Measurements from ENCODE around the gene WBP2.

The WBP2 gene

DNA sequence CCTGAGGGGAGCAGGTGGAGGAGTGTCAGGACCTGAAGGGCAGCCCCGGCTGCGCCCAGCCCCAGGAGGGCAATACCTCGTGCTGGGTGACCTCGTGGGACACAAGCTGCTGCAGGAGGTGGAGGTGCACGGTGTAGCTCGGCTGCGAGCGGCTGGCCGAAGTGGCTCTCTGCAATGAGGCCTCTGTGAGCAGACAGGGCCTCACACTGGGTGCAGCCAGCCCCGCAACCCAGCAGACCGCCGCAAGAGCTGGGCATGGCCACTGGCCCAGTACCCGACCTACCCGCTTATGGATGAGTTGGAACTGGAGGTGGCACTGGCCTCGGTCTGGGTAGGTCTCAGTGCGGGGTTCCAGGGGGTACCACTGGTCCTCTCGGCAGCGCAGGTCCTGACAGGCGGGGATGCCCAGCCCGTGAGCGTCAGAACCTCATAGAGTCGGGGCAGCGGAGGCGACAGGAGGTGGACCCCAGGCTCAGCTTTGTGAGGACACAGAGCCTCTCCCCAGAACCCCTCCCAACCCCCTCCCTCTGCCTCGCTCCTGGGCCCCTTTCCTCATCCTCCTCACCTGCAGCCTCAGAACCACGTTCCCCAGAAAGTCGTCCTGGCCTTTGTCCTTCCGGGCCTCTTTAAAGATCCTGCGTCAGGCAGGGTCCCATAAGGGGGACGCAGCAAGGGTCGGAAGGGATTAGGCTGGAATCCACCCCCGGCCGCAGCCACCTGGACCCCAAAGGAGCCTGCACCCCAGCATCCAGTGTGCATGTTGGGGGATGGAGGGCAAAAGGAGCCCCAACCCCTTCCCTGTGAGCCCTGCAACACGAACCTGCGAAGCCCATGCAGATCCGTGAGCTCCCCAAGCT, 15.0 kb downstream of the WBP2 start:
- Mint-ChIP-seq H3K4me3 (no peak overlapping the region), H3K27me3 (no peaks in the 10 kb centered on the region), H3K36me3 (peaks cover 5% of the 10 kb centered on the region), H3K4me1 (peaks cover 9% of the 10 kb centered on the region), H3K9me3 (no peaks in the 10 kb centered on the region), H3K27ac (no peak overlapping the region)
- DNase-seq (ENCODE audit: low spot score in 2 of 2) (no peak), ATAC-seq (ENCODE audit: low read depth) (no peak)

DNA sequence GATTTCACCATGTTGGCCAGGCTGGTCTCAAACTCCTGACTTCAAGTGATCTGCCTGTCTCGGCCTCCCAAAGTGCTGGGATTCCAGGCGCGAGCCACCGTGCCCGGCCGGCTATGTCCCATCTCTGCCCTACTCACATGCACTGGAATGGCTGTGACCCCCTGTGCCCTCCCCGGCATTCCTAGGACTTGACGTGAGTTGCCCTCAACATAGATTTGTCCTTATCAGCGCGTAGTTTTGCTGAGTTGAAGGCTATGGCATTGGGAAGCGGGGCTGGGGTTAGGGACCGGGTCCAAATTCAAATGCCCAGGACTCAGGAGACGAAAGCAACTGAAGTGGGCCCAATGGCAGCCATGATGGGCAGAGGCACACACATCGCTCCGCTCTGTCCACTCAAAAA, 16.7 kb downstream of the WBP2 start:
- H3K4me3 Mint-ChIP-seq = no peak overlapping the region
- no peaks in the 10 kb centered on the region for H3K9me3 Mint-ChIP-seq
- H3K4me1 Mint-ChIP-seq = peaks cover 5% of the 10 kb centered on the region
- no peak overlapping the region for H3K27ac Mint-ChIP-seq
- DNase-seq (ENCODE audit: low spot score in 2 of 2) (no peak), ATAC-seq (ENCODE audit: low read depth) (no peak)
- no peaks in the 10 kb centered on the region for H3K27me3 Mint-ChIP-seq
- peaks cover 12% of the 10 kb centered on the region for H3K36me3 Mint-ChIP-seq

DNA sequence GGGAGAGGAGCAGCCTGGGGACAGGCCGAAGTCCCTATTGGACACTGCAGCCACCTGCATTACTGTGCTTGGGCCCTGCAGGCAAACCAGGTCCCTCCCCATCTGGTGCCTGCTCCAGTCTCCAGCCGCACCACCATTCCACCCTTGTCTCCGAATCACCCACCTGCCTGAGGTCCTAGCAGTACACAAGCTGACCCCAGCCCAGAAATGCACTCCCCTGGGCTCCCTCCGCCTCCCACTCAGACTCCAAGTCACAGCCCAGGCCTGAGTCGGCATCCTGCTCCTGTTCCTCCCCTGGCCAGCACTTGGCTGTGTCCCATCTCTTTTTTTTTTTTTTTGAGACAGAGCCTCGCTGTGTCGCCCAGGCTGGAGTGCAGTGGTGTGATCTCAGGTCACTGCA, 17.2 kb downstream of the WBP2 start:
- no peak for DNase-seq (ENCODE audit: low spot score in 2 of 2)
- Mint-ChIP-seq H3K36me3 (peaks cover 16% of the 10 kb centered on the region), H3K27ac (no peak overlapping the region), H3K4me1 (peaks cover 7% of the 10 kb centered on the region), H3K27me3 (no peaks in the 10 kb centered on the region), H3K9me3 (no peaks in the 10 kb centered on the region), H3K4me3 (no peak overlapping the region)
- no peak for ATAC-seq (ENCODE audit: low read depth)

DNA sequence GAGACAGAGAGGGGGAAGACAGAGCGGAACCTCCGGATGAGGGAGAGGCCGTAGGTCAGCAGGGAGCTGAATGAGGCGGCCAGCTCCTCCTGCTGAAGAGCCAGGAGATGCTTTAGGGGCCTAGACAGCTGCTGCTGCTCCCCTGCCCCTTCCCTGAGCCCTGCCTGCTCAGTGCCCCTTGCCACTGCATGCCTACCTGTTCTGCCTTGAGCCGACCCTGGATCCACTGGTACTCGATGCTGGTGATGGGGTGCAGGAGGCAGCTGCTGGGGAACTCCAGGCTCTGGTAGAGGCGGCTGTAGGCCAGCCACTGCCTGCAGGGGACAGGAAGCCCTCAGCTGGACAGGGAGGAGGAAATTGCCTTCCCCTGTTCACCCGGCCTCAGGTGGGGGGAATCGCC, 18.5 kb downstream of the WBP2 start:
- Mint-ChIP-seq H3K4me1 (peaks cover 4% of the 10 kb centered on the region), H3K4me3 (no peak overlapping the region), H3K36me3 (peaks cover 18% of the 10 kb centered on the region), H3K27ac (no peak overlapping the region), H3K27me3 (no peaks in the 10 kb centered on the region), H3K9me3 (no peaks in the 10 kb centered on the region)
- no peak for ATAC-seq (ENCODE audit: low read depth)
- DNase-seq (ENCODE audit: low spot score in 2 of 2) = no peak

DNA sequence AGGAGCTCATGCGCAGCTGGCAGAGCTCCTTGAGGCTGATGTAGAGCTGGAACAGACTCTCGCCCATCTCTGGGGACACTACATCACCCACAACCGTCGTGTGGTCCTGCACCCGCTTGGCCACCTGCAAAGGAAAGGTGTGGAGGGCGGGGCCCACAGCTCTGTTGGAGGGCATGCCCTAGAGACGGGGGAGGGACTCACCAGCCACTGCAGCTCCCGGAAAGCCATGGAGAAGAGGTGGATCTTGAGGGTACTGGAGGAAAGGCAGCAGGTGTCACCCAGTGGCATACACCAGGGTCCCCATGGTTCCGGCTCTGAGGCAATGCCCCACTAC, 19.5 kb downstream of the WBP2 start:
- Mint-ChIP-seq H3K27ac (no peak overlapping the region), H3K4me1 (peaks cover 4% of the 10 kb centered on the region), H3K4me3 (no peak overlapping the region), H3K9me3 (no peaks in the 10 kb centered on the region), H3K27me3 (no peaks in the 10 kb centered on the region), H3K36me3 (peaks cover 19% of the 10 kb centered on the region)
- ATAC-seq (ENCODE audit: low read depth) (no peak), DNase-seq (ENCODE audit: low spot score in 2 of 2) (no peak)

DNA sequence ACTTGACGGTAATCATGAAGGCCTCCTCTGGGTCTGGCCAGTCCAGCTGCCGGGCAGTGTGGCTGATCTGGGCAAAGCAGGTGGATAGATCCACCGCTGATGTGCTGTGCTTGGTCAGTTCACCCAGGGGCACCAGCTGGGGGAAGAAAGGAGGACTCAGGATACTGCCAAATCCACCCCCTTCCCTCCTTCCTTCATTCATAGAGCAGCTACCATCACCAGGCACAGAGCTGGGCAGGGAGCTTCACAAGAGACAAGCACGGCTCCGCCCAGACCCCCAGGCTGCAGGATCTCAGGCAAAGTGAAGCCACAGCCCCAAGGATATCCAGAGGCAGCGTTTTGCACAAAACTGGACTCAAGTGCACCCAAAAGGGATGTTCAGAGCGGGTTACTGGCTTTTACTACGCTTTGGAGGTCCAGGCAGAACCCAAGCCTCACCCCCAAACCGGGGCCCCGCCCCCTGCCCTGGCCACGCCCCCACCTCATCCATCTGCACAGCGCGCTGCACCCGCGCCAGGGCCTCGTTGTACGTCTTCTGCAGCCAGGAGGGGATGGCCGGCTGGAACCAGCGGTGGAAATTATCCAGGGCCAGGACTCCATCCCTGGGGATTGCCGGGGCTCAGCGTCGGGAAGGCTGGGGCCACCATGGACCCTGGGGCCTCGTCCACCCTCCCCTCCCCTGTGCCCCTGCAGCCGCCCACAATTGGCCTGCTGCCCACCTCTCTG, 20.0 kb downstream of the WBP2 start:
- DNase-seq (ENCODE audit: low spot score in 2 of 2) = no peak
- peaks cover 21% of the 10 kb centered on the region for H3K36me3 Mint-ChIP-seq
- H3K4me3 Mint-ChIP-seq = no peak overlapping the region
- no peaks in the 10 kb centered on the region for H3K27me3 Mint-ChIP-seq
- no peaks in the 10 kb centered on the region for H3K9me3 Mint-ChIP-seq
- no peak overlapping the region for H3K27ac Mint-ChIP-seq
- no peak for ATAC-seq (ENCODE audit: low read depth)
- peaks cover 4% of the 10 kb centered on the region for H3K4me1 Mint-ChIP-seq

DNA sequence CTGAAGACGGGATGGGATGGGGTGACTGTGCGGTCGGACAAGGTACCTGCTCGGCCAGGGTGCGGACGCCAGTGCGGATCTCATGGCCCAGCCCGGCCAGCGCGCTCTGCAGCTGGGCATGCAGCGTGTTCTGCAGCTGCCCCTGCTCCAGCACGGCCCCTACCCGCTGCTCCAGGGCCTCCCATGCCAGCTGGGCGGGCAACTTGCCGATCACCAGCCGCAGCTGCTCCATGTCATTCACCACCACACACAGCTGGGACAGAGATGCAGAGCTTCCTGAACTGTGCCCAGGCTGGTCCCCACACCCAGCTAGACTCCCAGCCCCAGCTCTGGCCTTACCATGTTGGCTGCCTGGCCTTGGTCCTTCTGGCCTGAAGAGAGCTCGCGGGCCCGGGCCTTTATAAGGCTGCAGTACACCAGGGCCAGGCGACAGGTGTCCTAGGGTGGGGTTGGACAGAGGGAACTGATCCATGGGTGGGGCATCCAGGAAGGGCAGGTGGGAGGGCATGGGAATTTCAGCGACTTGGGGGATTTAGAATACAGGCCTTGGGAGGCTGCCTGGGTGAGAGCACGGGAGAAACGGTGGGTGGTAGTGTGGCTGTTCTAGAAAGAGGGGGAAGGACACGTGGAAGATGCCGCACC, 20.7 kb downstream of the WBP2 start:
- peaks cover 23% of the 10 kb centered on the region for H3K36me3 Mint-ChIP-seq
- ATAC-seq (ENCODE audit: low read depth) (no peak), DNase-seq (ENCODE audit: low spot score in 2 of 2) (no peak)
- no peaks in the 10 kb centered on the region for H3K27me3 Mint-ChIP-seq
- H3K27ac Mint-ChIP-seq = no peak overlapping the region
- no peaks in the 10 kb centered on the region for H3K9me3 Mint-ChIP-seq
- H3K4me1 Mint-ChIP-seq = peaks cover 4% of the 10 kb centered on the region
- H3K4me3 Mint-ChIP-seq = no peak overlapping the region

DNA sequence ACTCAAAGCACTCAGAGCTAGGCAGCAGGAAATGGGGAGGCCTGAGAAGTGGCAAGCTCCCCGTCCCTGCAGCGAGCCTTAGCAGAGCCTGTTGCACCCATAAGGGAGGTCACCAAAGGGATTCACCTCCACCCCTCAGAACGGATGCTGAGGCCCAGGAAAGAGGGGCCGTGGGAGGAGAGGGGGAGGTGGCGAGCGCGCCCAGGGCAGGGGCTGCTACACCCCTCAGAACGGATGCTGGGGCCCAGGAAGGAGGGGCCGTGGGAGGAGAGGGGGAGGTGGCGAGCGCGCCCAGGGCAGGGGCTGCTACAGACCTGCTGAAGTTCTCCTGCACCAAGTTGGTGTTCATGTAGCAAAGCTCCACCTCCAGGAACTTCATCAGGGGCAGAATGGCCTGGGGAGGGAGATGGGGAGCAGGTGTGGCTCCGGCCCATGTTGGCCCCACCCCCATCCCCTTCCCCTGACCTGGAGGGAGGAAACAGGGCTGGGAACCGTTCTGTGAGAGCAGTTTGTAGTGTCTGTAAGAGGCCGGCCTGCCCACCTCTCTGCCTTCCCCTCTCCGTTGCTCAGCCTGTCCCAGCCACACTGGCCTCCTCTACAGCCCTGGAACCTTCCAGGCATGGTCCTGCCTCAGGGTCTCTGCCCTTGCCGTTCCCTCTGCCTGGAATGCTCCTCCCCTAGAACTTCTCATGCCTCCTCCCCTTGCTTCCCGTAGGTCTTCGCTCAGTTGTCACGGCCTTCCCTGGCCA, 22.3 kb downstream of the WBP2 start:
- Mint-ChIP-seq H3K9me3 (no peaks in the 10 kb centered on the region), H3K27me3 (no peaks in the 10 kb centered on the region)
- DNase-seq (ENCODE audit: low spot score in 2 of 2) = no peak

DNA sequence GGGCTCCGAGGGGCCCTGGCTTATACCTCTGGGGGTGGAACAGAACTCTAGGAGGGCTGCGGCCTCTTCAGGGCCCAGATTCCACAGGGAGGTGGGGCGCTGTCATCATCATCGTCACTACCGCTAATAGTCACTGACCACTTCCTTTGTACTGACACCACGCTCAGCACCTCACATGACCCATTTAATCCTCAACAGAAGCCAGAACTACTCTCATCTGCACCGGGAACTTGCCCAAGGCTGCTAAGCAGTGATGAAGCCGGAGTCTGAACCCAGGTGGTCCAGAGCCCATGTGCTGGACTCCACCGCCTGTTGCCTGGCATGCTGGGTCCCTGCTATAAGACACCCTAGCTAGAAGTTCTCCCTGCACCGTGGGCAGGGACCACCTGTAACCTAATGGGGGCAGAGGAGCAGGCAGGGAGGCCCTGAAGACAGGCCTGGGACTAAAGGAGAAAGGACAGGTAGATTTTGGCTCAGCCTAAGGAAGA, 22.9 kb downstream of the WBP2 start:
- peak overlapping the region; percentile 72 for H3K27ac Mint-ChIP-seq
- H3K9me3 Mint-ChIP-seq = no peaks in the 10 kb centered on the region
- H3K4me1 Mint-ChIP-seq = peaks cover 6% of the 10 kb centered on the region
- H3K4me3 Mint-ChIP-seq = no peak overlapping the region
- no peak for DNase-seq (ENCODE audit: low spot score in 2 of 2)
- no peak for ATAC-seq (ENCODE audit: low read depth)
- no peaks in the 10 kb centered on the region for H3K27me3 Mint-ChIP-seq
- peaks cover 20% of the 10 kb centered on the region for H3K36me3 Mint-ChIP-seq

More for the DNA sequence above, 22.3 kb downstream of the WBP2 start:
- H3K4me3 Mint-ChIP-seq = no peak overlapping the region
- ATAC-seq (ENCODE audit: low read depth) = no peak
- peaks cover 6% of the 10 kb centered on the region for H3K4me1 Mint-ChIP-seq
- peaks cover 20% of the 10 kb centered on the region for H3K36me3 Mint-ChIP-seq
- H3K27ac Mint-ChIP-seq = peak overlapping the region; percentile 72

DNA sequence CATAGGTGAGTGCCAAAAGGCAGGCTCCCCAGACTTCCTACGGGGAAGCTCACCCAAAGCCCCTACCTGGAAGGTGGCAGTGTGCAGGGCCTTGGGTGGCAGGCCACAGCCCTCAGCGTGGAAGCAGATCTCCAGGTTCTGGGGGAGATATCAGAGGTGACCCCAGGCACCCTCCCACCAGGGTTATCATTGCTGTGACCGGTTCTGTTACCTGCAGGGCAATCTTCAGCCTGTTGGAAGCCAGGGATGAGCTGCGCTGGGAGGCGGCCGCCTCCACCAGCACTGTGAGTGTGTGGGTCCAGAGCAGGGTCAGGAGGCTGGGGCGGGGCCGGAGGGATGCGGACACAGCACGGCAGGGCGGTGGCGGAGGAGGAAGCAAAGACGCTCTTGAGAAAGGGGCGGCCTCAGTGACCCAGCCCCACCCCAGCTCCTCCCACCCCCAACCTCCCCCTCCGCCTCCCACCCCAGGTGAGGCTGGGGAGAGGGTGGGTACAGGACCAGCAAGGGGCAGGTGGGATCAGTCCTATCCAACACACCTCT, 24.0 kb downstream of the WBP2 start:
- H3K36me3 Mint-ChIP-seq = peaks cover 20% of the 10 kb centered on the region
- H3K27me3 Mint-ChIP-seq = no peaks in the 10 kb centered on the region
- ATAC-seq (ENCODE audit: low read depth) = no peak
- DNase-seq (ENCODE audit: low spot score in 2 of 2) = no peak
- peaks cover 8% of the 10 kb centered on the region for H3K4me1 Mint-ChIP-seq
- H3K9me3 Mint-ChIP-seq = no peaks in the 10 kb centered on the region
- no peak overlapping the region for H3K27ac Mint-ChIP-seq
- H3K4me3 Mint-ChIP-seq = no peak overlapping the region

DNA sequence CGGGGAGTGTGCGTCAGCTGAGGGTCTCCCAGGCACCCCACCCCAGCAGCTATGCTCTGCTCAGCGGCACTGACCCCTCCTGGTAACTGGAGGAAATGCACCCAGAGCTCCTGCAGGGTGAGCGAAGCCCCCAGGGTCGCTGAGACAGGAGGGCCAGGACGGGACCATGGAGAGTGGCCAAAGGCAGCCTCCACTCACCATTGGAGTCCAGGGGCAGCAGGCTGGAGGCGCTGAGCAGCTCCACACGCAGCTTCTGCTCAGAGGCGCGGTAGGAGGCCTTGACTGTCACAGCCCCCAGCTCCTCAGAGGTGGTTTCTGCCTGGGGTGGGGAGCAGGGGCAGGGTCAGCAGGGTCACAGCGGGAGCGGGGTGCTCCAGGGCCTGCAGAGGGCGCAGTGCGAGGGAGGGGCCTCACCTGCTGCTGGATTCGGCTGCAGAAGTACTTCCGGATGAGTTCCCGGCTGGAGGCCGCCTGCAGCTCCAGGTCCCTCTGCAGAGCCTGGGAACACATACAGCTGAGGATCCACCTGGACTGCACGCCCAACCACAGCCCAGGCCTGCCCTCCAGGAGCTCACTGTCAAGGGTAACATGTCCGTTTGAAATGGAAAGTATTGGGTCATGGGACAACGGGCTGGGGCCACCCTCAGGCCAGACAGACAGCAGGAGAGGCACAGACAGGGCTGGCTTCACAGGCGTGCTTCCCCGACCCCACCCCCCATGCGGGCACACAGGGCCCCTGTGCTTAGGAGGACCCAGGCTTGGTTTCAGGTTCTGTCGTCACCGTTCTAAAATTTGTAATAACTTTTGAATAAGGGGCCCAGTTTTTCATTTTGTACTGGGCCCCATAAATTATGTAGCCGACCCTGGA, 24.7 kb downstream of the WBP2 start:
- DNase-seq (ENCODE audit: low spot score in 2 of 2) (peak; percentile 38 to 50), ATAC-seq (ENCODE audit: low read depth) (no peak)
- Mint-ChIP-seq H3K9me3 (no peaks in the 10 kb centered on the region), H3K27ac (no peak overlapping the region), H3K36me3 (peaks cover 20% of the 10 kb centered on the region), H3K4me1 (peaks cover 8% of the 10 kb centered on the region), H3K27me3 (no peaks in the 10 kb centered on the region), H3K4me3 (no peak overlapping the region)

DNA sequence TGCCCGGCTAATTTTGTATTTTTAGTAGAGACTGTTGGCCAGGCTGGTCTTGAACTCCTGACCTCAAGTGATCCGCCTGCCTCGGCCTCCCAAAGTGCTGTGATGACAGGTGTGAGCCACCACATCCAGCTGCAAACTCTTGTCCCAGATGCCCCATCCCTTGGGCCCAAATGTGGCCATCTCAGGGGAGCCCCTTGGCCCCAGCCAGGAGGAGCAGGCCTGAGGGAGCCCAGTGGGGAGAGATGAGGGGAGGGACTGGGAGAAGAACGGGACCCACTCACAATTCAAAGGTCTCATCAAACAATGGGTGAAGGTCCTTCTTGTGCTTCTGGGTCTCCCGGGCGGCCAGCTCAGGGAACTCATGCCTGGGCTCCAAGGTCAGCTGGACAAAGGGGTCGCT, 25.4 kb downstream of the WBP2 start:
- Mint-ChIP-seq H3K9me3 (no peaks in the 10 kb centered on the region), H3K4me3 (no peak overlapping the region), H3K36me3 (peaks cover 20% of the 10 kb centered on the region), H3K27me3 (no peaks in the 10 kb centered on the region), H3K27ac (no peak overlapping the region), H3K4me1 (peaks cover 8% of the 10 kb centered on the region)
- ATAC-seq (ENCODE audit: low read depth) (no peak), DNase-seq (ENCODE audit: low spot score in 2 of 2) (no peak)

DNA sequence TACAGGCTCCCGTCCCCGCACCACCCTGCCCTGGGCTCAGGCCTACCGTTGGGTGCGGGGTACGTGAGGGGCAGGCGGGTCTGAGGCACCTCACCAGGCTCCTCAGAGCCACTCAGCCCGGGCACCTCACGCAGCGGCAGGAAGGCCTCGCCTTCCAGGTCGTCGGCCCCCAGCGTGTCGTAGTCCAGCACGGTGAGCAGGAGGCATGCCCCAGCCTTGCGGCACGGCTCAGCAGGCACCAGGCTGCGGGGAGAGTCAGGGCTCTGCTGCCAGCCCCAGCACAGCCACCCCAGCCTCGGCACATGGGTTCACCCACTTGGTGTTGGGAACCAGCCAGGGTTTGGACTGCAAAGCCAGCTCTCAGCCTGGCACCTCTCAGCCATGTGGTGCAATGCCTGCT, 26.4 kb downstream of the WBP2 start:
- no peak for DNase-seq (ENCODE audit: low spot score in 2 of 2)
- no peaks in the 10 kb centered on the region for H3K27me3 Mint-ChIP-seq
- no peak overlapping the region for H3K27ac Mint-ChIP-seq
- H3K4me1 Mint-ChIP-seq = peaks cover 8% of the 10 kb centered on the region
- H3K36me3 Mint-ChIP-seq = peaks cover 13% of the 10 kb centered on the region
- no peak for ATAC-seq (ENCODE audit: low read depth)
- no peak overlapping the region for H3K4me3 Mint-ChIP-seq
- no peaks in the 10 kb centered on the region for H3K9me3 Mint-ChIP-seq
